SH-SY5Y (cell line): ENCODE results near the gene BEST3.

Experiments used
- GATA2 ChIP-seq: IDR thresholded peaks from 2 replicates; pipeline ENCODE4 v1.6.1; 2011; ENCODE audit warnings: mild to moderate bottlenecking, low read depth, low read length
- GATA3 ChIP-seq: IDR thresholded peaks from 2 replicates; pipeline ENCODE4 v1.6.1; 2011; ENCODE audit warnings: low read depth, mild to moderate bottlenecking, low read length, moderate library complexity

DNA sequence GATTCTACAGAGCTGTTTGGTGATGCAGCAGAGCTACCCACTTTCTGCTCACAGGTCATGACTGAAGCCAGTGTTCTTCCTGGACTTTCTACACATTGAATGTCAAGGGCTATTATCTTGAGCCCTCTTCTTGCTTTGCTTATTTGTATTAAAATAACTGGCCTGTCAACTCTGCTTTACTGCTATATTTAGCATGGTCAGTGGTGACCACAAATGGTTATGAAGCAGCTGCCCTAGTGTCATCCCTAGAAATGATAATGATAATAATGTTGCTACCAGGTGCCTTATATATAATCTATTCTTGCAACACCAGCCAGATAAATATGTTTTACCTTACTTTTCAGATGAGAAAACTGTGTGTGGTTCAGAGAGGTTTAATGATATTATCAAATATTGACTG is 85.8 kb downstream of the BEST3 start:
- TF ChIP-seq GATA2, result no peak
- TF ChIP-seq GATA3, result no peak
